NCI-H2227 (cell line): ENCODE results near the gene CMTM1.
"Not testable (repeated sequence)": the region's sequence is repeated elsewhere in the genome, so short reads cannot be mapped to it uniquely, and the experiment has no call there.

Source experiments
- DNase-seq: peaks from one replicate; lab custom pipeline; 2025; ENCODE audit not compliant: unreplicated experiment; lab: John Stamatoyannopoulos, UW

Gene CMTM1

GRCh38 chr16:66561381-66562080 is 4.7 kb upstream of the CMTM1 start:
- DNase-seq = no peak

GRCh38 chr16:66562409-66562808 is 3.8 kb upstream of the CMTM1 start:
- DNase-seq = no peak

GRCh38 chr16:66562986-66563385 is 3.3 kb upstream of the CMTM1 start:
- no peak for DNase-seq

GRCh38 chr16:66563574-66564334 is 2.5 kb upstream of the CMTM1 start:
- DNase-seq = no peak

- DNase-seq = not testable (repeated sequence)
Observed at GRCh38 chr16:66567270-66567669, 1.0 kb downstream of the CMTM1 start.

- no peak for DNase-seq
Observed at GRCh38 chr16:66568355-66568754, 2.1 kb downstream of the CMTM1 start.

GRCh38 chr16:66569131-66569530 is 2.9 kb downstream of the CMTM1 start:
- no peak for DNase-seq

GRCh38 chr16:66569827-66570405 is 3.7 kb downstream of the CMTM1 start:
- DNase-seq = no peak

- DNase-seq = no peak
Observed at GRCh38 chr16:66572356-66572755, 6.1 kb downstream of the CMTM1 start.

- DNase-seq = no peak
Observed at GRCh38 chr16:66574081-66574480, 7.8 kb downstream of the CMTM1 start.

GRCh38 chr16:66574531-66574930 is 8.3 kb downstream of the CMTM1 start:
- no peak for DNase-seq

- DNase-seq = no peak
Observed at GRCh38 chr16:66575060-66575459, 8.8 kb downstream of the CMTM1 start.

- DNase-seq = no peak
Observed at GRCh38 chr16:66576296-66576695, 10.1 kb downstream of the CMTM1 start.

- peak; percentile 9 for DNase-seq
Observed at GRCh38 chr16:66578651-66579531, 12.7 kb downstream of the CMTM1 start, which contains the start of gene CMTM2. CMTM2 (plus strand) TSS chr16:66579463; CDS start chr16:66579608, 145 bp downstream.

- DNase-seq = no peak
Observed at GRCh38 chr16:66580605-66581209, 14.5 kb downstream of the CMTM1 start.

GRCh38 chr16:66581246-66581952 is 15.2 kb downstream of the CMTM1 start:
- no peak for DNase-seq

GRCh38 chr16:66585481-66586239 is 19.4 kb downstream of the CMTM1 start:
- no peak for DNase-seq

- DNase-seq = no peak
Observed at GRCh38 chr16:66587881-66588600, 21.8 kb downstream of the CMTM1 start.
